GM12878 (cell line): ENCODE results near the gene METTL2B.
"Not testable (repeated sequence)": the region's sequence is repeated elsewhere in the genome, so short reads cannot be mapped to it uniquely, and the experiment has no call there.

ENCODE experiments used
- EP300 ChIP-seq, 2 experiments: fragments of 150-350 bp in 1 of 2; IDR thresholded peaks; 2 replicates each; pipeline ENCODE4 v1.6.1; 2011 to 2012; ENCODE audit warnings: low read depth in 2 of 2, low read length in 2 of 2, borderline replicate concordance in 1 of 2, improper control_type of control experiment in 1 of 2, inconsistent platforms in 1 of 2; ENCODE audit not compliant: control insufficient read depth in 1 of 2
- FOXK2 ChIP-seq: fragments of 450-650 bp; IDR thresholded peaks from 2 replicates; pipeline ENCODE4 v1.6.1; 2017; ENCODE audit warnings: mild to moderate bottlenecking, moderate library complexity
- HCFC1 ChIP-seq: fragments of 150-350 bp; IDR thresholded peaks from 2 replicates; pipeline ENCODE4 v1.6.1; 2014; ENCODE audit warnings: low read length
- KDM1A ChIP-seq: fragments of 200-600 bp; sonication (generic); IDR thresholded peaks from 2 replicates; pipeline ENCODE4 v1.6.1; 2016; ENCODE audit warnings: borderline replicate concordance
- NBN ChIP-seq: fragments of 450-650 bp; IDR thresholded peaks from 2 replicates; pipeline ENCODE4 v1.6.1; 2016
- PAX8 ChIP-seq: fragments of 450-650 bp; IDR thresholded peaks from 2 replicates; pipeline ENCODE4 v1.6.1; 2017; ENCODE audit warnings: mild to moderate bottlenecking, moderate library complexity
- POLR2AphosphoS5 ChIP-seq: IDR thresholded peaks from 2 replicates; pipeline ENCODE4 v1.6.1; 2011; ENCODE audit warnings: mild to moderate bottlenecking, low read length, inconsistent platforms
- TF ChIP-seq, protein P1 (sequence below), 3 experiments: IDR thresholded peaks in 2 of 3; conservative IDR thresholded peaks in 1 of 3; 2 replicates each; pipeline ENCODE4 v1.5.1; 2011; ENCODE audit warnings: low read depth in 3 of 3, low read length in 3 of 3, mild to moderate bottlenecking in 3 of 3, control low read depth in 2 of 3, moderate library complexity in 2 of 3, inconsistent platforms in 1 of 3, mixed read lengths in 1 of 3; ENCODE audit not compliant: control insufficient read depth in 2 of 3, insufficient read depth in 1 of 3; ENCODE audit errors: extremely low read depth in 1 of 3
- TF ChIP-seq, protein P2 (sequence below): IDR thresholded peaks from 2 replicates; pipeline ENCODE4 v1.6.1; 2012; ENCODE audit warnings: low read depth, low read length, improper control_type of control experiment
- TF ChIP-seq, protein P3 (sequence below): IDR thresholded peaks from 2 replicates; pipeline ENCODE4 v1.6.1; 2012; ENCODE audit warnings: low read depth, low read length, improper control_type of control experiment

DNA sequence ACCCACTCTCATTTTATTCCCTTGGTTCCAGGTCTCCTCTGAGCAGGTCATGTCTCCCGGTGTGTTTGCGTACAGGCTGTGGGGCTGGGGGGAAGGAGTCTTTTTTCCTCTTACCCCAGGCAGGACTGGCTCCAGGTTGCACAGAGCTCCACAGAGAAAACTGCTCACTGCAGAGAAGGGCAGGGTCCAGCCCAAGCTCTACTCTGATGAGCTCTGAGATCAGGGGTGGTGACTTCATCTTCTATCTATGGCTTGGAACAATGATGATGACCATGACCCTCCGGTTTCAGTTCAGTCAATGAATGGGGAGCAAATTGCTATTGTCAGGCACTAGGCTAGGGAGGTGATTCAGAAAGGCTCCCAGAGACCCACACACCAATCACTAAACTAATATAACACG, 49.0 kb downstream of the METTL2B start:
- TF ChIP-seq, protein P1, sequence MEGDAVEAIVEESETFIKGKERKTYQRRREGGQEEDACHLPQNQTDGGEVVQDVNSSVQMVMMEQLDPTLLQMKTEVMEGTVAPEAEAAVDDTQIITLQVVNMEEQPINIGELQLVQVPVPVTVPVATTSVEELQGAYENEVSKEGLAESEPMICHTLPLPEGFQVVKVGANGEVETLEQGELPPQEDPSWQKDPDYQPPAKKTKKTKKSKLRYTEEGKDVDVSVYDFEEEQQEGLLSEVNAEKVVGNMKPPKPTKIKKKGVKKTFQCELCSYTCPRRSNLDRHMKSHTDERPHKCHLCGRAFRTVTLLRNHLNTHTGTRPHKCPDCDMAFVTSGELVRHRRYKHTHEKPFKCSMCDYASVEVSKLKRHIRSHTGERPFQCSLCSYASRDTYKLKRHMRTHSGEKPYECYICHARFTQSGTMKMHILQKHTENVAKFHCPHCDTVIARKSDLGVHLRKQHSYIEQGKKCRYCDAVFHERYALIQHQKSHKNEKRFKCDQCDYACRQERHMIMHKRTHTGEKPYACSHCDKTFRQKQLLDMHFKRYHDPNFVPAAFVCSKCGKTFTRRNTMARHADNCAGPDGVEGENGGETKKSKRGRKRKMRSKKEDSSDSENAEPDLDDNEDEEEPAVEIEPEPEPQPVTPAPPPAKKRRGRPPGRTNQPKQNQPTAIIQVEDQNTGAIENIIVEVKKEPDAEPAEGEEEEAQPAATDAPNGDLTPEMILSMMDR (IDR thresholded peaks at IDR 0.05 in 2 of 3, conservative IDR thresholded peaks at IDR 0.05 in 1 of 3; ENCODE audit: control insufficient read depth in 2 of 3, extremely low read depth in 1 of 3, insufficient read depth in 1 of 3, low read depth in 3 of 3, low read length in 3 of 3) = not testable (repeated sequence)
- TF ChIP-seq POLR2AphosphoS5; HCFC1; KDM1A; PAX8; EP300 (IDR thresholded peaks at IDR 0.05; ENCODE audit: borderline replicate concordance in 1 of 2, control insufficient read depth in 1 of 2, low read depth in 2 of 2, low read length in 2 of 2); FOXK2; NBN: not testable (repeated sequence)
- TF ChIP-seq, protein P2, sequence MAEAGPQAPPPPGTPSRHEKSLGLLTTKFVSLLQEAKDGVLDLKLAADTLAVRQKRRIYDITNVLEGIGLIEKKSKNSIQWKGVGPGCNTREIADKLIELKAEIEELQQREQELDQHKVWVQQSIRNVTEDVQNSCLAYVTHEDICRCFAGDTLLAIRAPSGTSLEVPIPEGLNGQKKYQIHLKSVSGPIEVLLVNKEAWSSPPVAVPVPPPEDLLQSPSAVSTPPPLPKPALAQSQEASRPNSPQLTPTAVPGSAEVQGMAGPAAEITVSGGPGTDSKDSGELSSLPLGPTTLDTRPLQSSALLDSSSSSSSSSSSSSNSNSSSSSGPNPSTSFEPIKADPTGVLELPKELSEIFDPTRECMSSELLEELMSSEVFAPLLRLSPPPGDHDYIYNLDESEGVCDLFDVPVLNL = not testable (repeated sequence)
- TF ChIP-seq, protein P3, sequence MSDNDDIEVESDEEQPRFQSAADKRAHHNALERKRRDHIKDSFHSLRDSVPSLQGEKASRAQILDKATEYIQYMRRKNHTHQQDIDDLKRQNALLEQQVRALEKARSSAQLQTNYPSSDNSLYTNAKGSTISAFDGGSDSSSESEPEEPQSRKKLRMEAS = not testable (repeated sequence)
